OCI-LY3 (cell line): ENCODE results near the gene BEND7.

Source experiments
- EZH2phosphoT487 ChIP-seq: fragments of 200-600 bp; shearing (Covaris generic); IDR thresholded peaks from 2 replicates; pipeline ENCODE4 v1.6.1; 2018; ENCODE audit warnings: antibody characterized with exemption, mixed run types, low read depth
- TF ChIP-seq, protein P1 (sequence below): fragments of 200-600, 300-600 bp; sonication (generic); IDR thresholded peaks from 2 replicates; pipeline ENCODE4 v1.5.1; 2014; ENCODE audit warnings: antibody characterized with exemption, low read length, low read depth

DNA sequence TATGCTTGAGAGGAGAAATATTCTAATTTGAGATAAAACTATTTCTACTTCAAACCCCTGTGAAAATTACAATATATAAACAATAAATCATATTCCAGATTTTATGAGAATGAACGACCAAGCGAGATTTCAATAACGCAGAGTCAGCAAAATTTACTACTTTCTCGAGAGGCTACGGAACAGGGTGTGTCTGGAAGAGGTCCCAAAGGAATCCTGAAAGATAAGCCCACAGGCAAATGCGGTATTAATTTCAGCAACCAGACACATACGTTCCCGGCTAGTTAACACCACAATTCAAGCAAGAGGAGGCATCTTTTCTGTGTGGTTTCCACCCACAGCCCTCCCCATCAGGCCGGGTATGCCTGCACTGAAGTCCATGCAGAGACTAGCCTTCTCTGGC is 26.4 kb downstream of the BEND7 start:
- TF ChIP-seq, protein P1, sequence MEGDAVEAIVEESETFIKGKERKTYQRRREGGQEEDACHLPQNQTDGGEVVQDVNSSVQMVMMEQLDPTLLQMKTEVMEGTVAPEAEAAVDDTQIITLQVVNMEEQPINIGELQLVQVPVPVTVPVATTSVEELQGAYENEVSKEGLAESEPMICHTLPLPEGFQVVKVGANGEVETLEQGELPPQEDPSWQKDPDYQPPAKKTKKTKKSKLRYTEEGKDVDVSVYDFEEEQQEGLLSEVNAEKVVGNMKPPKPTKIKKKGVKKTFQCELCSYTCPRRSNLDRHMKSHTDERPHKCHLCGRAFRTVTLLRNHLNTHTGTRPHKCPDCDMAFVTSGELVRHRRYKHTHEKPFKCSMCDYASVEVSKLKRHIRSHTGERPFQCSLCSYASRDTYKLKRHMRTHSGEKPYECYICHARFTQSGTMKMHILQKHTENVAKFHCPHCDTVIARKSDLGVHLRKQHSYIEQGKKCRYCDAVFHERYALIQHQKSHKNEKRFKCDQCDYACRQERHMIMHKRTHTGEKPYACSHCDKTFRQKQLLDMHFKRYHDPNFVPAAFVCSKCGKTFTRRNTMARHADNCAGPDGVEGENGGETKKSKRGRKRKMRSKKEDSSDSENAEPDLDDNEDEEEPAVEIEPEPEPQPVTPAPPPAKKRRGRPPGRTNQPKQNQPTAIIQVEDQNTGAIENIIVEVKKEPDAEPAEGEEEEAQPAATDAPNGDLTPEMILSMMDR: no peak
- no peak for TF ChIP-seq EZH2phosphoT487
